ENCODE results near the gene CFAP299.

The CFAP299 gene

GRCh38 chr4:80452768-80453167 is 117.2 kb downstream of the CFAP299 start:
- no peak for DNase-seq

DNA sequence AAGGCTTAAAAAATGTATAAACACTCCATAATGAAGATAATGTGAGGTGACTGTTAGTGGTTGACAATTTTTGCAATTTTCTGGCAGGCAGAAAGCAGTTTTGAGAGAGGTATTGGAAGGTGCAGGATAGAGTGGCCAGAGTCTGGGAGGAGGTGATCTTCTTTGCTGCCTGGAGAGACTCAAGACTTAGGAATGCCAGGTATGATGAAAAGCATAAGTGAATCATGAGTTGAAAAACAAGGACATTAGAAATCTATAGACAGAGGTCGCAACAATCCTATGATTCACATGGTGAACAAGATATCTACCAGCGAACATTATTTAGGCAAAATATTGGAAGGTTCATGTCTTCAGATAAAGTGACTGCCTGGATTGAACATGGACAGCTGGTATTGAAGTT is 118.5 kb downstream of the CFAP299 start:
- no peak for DNase-seq

GRCh38 chr4:80454556-80454955 is 119.0 kb downstream of the CFAP299 start:
- no peak for DNase-seq

DNA sequence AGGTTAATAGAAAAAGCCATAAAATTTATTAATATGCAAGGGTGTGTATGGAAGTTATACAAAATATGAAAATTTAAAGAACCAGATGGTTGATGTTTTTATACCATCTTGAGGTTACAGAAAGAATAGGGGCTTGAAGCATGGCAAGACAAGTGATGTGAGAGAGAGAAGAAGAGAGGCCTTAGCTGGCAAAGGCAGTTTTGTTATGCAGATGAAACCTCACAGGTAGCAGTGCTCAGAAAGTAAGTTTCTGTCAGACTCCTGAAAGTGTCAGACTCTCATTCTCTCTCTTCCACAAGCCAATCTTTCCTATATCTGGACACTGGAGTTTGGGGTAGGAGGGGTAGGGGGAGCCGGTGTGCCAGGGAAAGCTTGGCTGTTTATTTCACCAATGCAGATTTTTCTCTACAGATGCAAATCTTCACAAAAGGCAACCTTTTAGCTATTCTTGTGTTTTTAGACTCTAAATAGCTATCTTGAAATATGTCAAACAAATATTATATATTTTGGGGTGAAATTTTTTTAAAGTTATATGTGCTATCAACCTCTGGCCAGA is 124.5 kb downstream of the CFAP299 start:
- DNase-seq: no peak

DNA sequence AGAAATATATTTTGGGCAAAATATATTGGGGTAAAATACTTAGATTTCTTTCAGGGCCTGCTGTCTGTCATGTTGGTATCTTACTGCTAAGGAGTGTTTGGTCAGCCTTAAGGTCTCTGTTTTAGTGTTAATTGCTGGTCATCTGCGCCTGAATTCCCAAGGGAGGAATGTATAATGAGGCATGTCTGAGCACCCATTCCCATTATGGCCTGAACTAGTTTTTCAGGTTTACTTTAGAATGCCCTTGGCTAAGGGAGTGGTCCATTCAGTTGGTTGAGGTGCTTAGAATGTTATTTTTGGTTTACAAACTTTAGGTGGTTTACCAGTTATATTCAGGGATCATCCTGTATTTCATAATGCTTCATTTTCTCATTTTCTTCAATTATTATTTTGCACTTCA is 125.9 kb downstream of the CFAP299 start:
- DNase-seq: no peak

DNA sequence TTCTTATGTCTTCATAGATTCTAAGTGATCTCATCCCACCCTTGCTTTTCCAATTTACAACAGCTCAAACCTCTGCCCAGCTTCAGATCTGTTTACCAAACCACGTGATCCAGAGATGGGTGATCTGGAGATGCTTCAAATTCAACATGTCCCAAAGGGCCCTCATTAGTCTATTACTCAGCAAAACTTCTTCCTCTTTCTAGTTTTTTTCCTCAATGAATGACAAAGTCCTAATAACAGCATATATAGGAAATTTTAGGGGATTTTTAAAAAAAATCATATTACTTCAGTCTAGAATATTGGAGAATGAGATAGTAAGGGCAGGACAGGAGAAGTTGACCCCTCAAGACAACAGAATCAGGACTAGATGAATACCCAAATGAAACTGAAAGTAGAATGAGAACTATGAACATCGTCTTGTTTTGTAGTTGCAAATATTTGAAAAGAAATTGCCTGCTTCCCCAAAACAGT is 127.1 kb downstream of the CFAP299 start:
- DNase-seq: no peak

DNA sequence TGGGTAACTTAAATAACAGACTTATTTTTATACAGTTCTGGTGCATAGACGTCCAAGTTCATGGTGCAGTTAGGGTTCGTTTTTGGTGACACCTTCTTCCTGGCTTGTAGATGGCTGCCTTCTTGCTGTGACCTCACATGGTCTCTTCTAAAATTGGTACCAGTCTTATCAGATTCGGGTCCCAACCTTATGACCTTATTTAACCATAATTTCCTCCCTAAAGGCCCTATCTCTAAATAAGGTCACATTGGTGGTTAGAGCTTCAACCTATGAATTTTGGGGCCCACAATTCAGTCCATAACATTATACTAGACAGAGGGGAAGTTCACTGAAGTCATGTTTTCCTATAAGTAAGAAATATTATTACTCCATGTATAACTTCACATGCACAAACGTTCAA is 128.0 kb downstream of the CFAP299 start:
- DNase-seq: no peak

- no peak for DNase-seq
Observed at GRCh38 chr4:80465238-80465637, 129.7 kb downstream of the CFAP299 start.

GRCh38 chr4:80465736-80466135 is 130.2 kb downstream of the CFAP299 start:
- DNase-seq: no peak

DNA sequence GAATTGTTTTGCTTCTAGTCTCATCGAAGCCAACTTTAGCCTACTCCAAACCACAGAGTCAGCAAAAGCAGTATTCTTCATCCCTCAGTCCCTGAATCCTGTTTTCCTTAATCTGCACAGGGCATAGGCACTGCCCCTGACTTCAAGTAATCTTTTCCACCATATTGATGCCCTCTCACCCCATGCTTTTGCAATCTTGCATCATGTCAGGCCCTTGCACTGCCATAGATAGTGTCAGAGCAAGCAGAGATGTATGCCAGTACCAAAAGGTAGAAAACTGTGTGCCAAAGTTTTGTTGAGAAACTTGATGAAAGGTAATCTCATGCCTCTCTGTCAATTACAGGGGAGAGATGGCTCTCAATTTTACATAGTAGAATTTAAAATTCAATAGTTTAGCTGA is 131.1 kb downstream of the CFAP299 start:
- DNase-seq: no peak

GRCh38 chr4:80471756-80472155 is 136.2 kb downstream of the CFAP299 start:
- DNase-seq: no peak

DNA sequence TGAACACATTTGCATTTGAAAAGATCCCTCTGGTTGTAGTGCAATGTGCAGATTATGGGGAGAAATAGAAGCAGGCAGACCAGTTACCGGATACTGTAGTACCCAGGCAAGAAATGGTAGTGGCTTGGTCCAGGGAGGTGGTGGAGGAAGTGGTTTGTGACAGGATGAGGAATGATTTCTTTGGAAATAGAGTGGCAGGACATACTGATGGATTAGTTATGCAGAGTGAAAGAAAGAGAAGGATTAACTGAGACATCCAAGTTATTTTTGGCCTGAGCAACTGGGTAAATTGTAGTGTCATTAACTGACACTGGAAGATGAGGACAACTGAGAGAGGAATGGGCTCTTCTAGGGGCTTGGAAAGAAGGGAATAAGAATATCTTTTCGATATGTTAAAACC is 139.7 kb downstream of the CFAP299 start:
- DNase-seq: no peak

- DNase-seq: no peak
Observed at GRCh38 chr4:80475798-80476197, 140.3 kb downstream of the CFAP299 start.

DNA sequence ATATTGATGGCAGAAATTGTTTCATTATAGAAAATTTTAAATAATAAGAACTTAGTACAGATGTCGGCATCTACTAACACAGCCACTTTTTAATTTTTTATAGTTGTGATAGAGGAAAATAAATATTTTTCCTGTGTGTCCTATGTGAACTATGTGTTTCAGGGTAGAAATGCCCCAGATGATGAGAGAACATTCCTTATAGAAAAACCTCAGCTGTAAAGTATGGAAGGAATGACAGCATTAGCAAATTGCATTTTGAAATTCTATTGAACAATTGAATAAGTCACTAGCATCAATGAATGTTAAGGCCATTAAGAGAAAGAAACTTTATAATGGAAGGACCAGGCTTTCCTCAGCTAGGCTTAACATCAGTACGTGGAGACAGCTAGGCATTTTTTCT is 149.2 kb downstream of the CFAP299 start:
- DNase-seq: no peak

- DNase-seq: no peak
Observed at GRCh38 chr4:80486603-80487002, 151.1 kb downstream of the CFAP299 start.

DNA sequence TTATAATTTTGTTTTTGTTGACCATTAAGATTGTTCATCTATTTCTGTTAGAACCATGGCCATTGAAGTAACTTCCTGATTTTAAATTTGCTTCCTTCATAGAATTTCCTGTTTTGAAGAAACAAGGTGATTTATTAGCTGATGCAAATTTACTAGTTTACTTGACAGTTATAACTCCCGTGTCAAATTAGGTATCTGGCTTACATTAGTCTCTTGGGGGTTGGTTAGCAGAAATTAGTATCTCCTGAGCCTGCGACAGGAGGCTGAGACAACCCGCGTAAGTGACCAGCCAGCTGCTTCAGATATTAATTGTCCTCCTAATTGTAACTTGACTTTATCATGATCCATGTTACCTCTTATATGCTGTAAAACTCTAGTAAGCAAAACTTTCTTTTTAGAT is 154.3 kb downstream of the CFAP299 start:
- no peak for DNase-seq

GRCh38 chr4:80492761-80493160 is 157.2 kb downstream of the CFAP299 start:
- DNase-seq: peak; percentile 10

GRCh38 chr4:80495865-80496264 is 160.3 kb downstream of the CFAP299 start:
- no peak for DNase-seq

GRCh38 chr4:80498725-80499124 is 163.2 kb downstream of the CFAP299 start:
- DNase-seq: no peak

- peak; percentile 11 for DNase-seq
Observed at GRCh38 chr4:80500613-80501012, 165.1 kb downstream of the CFAP299 start.

DNA sequence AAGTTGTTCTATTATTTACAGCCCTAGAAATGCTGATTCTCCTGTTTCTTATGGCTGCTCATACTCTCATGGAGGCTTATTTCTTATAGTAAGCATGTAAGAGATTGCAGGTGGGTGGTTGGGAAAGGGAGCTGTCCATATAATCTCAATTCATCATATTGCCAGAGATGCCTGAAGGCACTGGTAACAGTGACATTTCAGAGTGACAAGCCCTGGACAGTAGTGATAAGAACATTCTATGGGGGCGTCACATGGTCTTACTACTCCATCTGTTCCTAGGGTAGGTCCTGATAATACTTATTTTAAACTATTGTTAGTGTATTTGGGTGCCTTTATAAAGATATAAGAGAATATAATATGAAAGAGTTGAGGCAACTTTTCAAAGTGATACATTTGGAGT is 171.5 kb downstream of the CFAP299 start:
- no peak for DNase-seq

DNA sequence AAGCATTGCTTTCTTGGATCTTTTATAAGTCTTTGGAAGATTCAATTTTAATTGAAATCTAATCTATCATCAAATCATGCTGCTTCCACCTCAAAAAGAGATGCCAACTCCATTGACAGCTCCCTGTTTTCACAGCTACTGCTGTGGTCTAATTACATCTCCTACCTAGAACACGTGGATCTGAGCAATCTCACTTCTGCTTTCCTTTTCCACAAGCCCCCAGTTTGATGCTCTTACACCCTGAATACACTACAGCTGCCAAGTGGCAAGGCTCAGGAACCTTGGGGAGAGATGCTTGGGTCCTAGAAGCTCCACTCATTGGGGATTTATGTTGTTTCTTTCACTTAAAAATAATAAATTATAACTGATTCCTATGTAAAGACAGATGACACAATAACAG is 172.0 kb downstream of the CFAP299 start:
- no peak for DNase-seq

- no peak for DNase-seq
Observed at GRCh38 chr4:80515496-80515895, 180.0 kb downstream of the CFAP299 start.

DNA sequence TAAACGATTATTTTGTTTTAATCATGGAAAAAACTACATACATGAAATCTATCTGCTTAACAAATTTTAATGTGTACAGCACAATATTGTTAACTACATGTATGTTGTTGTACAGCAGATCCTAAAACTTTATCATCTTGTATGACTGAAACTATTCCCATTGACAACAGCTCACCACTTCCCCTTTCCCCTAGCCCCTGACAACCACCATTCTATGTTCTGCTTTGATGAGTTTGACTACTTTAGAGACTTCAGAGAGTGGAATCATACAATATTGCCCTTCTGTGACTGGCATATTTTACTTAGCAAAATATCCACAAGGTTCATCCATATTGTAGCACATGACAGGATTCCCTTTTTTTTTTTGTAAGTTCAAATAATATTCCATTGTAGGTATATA is 185.9 kb downstream of the CFAP299 start:
- DNase-seq: no peak

DNA sequence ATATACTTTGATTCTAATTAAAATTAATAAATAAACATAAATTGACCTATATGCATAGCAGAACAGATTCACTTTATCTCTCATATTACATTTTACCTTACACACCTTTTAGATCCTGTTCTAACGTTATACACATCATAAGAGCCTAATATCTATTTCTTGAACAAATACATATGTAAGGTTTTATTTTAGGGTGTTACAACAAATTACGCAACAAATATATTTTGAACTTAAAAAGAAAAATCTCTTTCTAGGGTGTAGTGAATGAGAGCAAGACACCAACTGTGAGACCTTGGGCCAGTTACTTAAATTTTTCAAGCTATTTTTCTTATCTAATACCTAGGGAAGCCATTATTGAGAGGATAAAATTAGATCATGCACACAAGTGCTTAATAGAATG is 191.2 kb downstream of the CFAP299 start:
- no peak for DNase-seq

DNA sequence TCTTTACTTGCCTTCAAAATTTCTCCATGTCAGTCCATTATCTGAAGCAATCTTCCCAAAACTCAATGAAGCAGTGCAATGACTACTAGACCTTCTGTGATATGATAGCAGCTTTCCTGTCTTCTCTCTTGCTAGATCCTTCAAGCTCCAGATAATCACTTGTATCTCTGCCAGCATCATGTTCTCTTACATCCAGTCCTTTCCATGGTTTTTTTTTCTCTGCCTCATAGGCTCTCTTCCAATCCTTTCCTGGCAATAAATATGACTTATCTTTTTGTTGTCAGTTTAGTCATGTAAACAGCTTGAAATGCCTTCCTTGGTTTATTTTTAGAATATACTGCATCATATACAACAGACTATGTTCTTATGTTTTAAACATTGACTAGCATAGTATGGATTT is 193.5 kb downstream of the CFAP299 start:
- no peak for DNase-seq
